ENCODE results near the gene NR2F1.

NR2F1 gene

DNA sequence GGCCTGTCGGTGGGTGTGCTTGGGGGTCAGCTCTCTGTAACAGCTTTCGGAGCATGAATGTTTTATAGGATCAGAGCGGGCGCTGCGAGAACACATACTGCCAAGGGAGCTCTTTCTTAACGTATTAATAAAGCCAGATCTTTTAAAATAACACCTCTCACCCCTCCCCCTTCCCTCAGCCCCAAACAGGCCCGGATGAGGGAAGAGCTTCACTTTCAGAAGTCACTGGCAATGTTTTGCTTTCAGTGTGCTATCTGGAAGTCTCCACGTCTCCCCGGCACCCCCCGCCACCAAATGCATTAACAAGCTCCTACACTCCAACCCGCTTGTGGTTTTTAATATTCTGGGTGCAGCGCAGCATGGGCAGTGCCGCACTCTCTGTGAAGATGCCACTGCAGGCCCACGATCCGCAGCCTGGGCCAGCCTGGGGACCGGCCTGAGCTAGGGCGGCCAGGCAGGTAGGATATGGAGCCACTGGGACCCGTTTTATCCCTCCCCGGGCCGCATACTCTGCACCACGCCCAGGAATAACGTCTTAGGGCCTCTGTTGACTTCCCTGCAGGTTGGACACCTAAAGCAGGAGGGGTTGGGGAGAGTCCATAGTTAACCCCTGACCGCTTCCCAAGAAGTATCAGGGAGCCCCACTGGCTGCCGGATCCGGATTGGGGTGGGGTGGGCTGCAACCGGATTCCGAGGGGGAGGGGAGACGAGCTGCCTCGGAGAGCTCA lies 12.6 kb downstream of the NR2F1 start:
- no peak overlapping the region for H3K27ac ChIP-seq
- H4K20me1 ChIP-seq (ENCODE audit: insufficient read depth) = no peaks in the 10 kb centered on the region
- H3K27me3 ChIP-seq (ENCODE audit: insufficient read depth, low read depth) = no peaks in the 10 kb centered on the region
- TF ChIP-seq, protein P1, sequence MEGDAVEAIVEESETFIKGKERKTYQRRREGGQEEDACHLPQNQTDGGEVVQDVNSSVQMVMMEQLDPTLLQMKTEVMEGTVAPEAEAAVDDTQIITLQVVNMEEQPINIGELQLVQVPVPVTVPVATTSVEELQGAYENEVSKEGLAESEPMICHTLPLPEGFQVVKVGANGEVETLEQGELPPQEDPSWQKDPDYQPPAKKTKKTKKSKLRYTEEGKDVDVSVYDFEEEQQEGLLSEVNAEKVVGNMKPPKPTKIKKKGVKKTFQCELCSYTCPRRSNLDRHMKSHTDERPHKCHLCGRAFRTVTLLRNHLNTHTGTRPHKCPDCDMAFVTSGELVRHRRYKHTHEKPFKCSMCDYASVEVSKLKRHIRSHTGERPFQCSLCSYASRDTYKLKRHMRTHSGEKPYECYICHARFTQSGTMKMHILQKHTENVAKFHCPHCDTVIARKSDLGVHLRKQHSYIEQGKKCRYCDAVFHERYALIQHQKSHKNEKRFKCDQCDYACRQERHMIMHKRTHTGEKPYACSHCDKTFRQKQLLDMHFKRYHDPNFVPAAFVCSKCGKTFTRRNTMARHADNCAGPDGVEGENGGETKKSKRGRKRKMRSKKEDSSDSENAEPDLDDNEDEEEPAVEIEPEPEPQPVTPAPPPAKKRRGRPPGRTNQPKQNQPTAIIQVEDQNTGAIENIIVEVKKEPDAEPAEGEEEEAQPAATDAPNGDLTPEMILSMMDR (conservative IDR thresholded peaks at IDR 0.05; ENCODE audit: low read depth, low read length) = no peak
- H2AFZ ChIP-seq (ENCODE audit: low read depth) = no peak overlapping the region
- no peaks in the 10 kb centered on the region for H3K36me3 ChIP-seq (ENCODE audit: insufficient read depth)
- no peaks in the 10 kb centered on the region for H3K79me2 ChIP-seq (ENCODE audit: insufficient read depth, low read depth)
- no peak overlapping the region for H3K9ac ChIP-seq
- no peak overlapping the region for H3K4me3 ChIP-seq (IDR thresholded peaks at IDR 0.05; ENCODE audit: insufficient read depth, low read depth, low read length)
- no peaks in the 10 kb centered on the region for H3K4me1 ChIP-seq (ENCODE audit: low read depth, poor library complexity, severe bottlenecking)
- no peak overlapping the region for H3K4me2 ChIP-seq

DNA sequence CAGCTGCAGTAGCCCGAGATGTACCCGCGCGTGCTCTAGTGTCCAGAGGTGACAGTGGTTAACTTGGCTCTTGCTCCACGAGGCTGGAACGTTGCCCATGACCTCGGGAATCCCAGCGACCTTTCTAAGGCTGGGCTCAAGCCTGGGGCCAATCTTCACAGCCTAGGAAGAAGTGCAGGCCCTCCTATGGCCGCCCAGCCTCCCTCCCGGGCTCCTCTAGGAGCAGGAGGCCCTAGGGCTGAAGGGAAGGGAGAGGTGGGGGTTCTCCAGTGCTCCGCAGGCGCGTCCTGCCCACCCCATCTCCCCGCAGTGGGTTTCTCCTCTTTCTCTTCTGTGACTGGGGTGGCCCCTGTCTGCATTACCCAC lies 13.3 kb downstream of the NR2F1 start:
- H4K20me1 ChIP-seq (ENCODE audit: insufficient read depth) = no peaks in the 10 kb centered on the region
- H2AFZ ChIP-seq (ENCODE audit: low read depth) = no peak overlapping the region
- no peaks in the 10 kb centered on the region for H3K36me3 ChIP-seq (ENCODE audit: insufficient read depth)
- H3K27me3 ChIP-seq (ENCODE audit: insufficient read depth, low read depth) = no peaks in the 10 kb centered on the region
- no peak overlapping the region for H3K4me3 ChIP-seq (IDR thresholded peaks at IDR 0.05; ENCODE audit: insufficient read depth, low read depth, low read length)
- no peaks in the 10 kb centered on the region for H3K4me1 ChIP-seq (ENCODE audit: low read depth, poor library complexity, severe bottlenecking)
- H3K4me2 ChIP-seq = no peak overlapping the region
- H3K9ac ChIP-seq = no peak overlapping the region
- TF ChIP-seq, protein P1 (conservative IDR thresholded peaks at IDR 0.05; ENCODE audit: low read depth, low read length) = no peak
- H3K79me2 ChIP-seq (ENCODE audit: insufficient read depth, low read depth) = no peaks in the 10 kb centered on the region
- no peak overlapping the region for H3K27ac ChIP-seq

DNA sequence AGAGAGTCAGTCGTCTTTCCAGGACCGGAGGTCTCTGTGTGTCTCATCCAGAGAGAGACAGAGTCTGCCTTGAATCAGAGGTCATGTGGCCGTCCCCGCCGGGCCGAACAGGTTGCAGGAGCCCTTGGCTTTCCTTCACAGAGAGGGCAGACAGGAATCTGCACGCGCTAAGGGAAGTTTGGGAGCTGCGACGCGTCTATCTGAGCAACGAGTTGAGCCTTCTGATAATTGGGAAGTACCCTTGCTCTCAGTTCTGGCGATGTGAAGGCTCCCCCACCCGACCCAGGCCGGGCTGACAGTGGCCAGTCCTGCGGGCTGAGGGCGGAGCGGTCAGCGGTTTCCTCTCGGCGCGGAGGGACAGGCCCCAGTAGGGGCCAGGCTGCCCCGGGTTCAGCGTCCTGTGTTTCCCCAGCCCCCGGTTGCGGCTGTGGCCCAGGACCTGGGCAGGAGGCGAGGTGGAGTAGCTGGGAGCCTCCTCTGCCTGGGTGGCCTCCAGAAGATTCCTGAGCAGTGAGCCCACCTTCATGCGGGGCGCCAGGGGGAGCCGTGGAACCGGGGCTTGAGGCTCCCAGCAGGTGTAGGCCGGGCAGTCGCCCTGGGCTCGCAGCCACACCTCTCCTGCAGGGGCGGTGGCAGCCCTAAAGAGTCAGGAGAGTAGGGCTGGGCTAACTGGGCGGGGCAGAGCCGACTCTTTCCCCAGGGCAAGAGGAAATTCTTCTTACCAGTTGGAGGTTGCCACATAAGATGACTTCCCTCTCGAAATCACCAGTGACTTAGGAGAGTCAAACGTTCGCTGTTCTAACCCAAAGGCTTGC lies 13.9 kb downstream of the NR2F1 start:
- Histone ChIP-seq H3K9ac (no peak overlapping the region), H3K27me3 (ENCODE audit: insufficient read depth, low read depth) (no peaks in the 10 kb centered on the region), H3K4me3 (IDR thresholded peaks at IDR 0.05; ENCODE audit: insufficient read depth, low read depth, low read length) (no peak overlapping the region), H3K4me2 (no peak overlapping the region), H2AFZ (ENCODE audit: low read depth) (no peak overlapping the region), H3K79me2 (ENCODE audit: insufficient read depth, low read depth) (no peaks in the 10 kb centered on the region), H3K4me1 (ENCODE audit: low read depth, poor library complexity, severe bottlenecking) (no peaks in the 10 kb centered on the region), H3K27ac (no peak overlapping the region), H4K20me1 (ENCODE audit: insufficient read depth) (no peaks in the 10 kb centered on the region), H3K36me3 (ENCODE audit: insufficient read depth) (no peaks in the 10 kb centered on the region)
- TF ChIP-seq, protein P1 (conservative IDR thresholded peaks at IDR 0.05; ENCODE audit: low read depth, low read length) = no peak

DNA sequence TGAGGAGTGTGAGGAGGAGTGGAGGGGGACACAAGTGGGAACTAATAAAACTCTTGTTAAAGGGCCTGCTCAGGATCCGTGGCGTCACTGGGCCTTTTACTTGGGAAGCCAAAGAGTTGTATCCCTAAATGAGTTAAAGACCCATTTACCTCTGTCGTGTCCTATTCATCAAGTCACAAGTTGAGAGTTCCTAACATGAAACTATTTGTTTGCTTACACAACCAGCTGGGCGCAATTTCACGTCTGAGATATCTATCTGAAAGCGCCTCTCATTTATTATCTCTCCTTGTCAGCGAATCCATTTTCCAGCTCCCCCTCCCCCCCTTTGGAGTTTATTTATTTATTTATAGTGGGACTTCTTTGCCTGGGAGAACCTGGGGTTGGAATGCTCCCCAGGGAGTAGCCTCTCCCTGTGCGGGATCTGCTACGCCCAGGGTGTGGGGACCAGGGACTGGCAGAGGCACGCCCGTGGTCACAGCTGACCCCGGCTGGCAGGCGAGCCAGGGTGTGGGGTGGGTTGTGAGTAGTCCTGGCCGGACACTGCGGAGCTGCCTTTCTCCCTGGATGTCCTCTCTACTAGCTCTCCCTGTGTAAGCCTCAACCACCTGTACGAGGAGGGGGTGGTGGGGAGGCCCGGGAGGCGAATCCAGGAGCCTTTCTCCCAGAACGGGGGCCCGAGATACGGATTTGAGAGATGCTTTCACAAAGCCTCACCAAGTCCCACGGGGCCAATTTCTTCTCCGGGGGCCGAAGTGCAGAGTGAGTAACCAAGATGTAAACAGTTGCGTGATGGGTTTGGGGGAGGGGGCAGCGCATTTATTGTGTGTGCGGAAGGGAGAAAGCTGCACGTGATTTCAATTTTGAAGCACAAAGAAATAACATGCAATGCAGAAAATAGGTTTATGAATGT lies 15.3 kb downstream of the NR2F1 start:
- no peak overlapping the region for H3K4me2 ChIP-seq
- no peaks in the 10 kb centered on the region for H3K79me2 ChIP-seq (ENCODE audit: insufficient read depth, low read depth)
- H3K27ac ChIP-seq = no peak overlapping the region
- TF ChIP-seq, protein P1 (conservative IDR thresholded peaks at IDR 0.05; ENCODE audit: low read depth, low read length) = no peak
- H3K4me3 ChIP-seq (IDR thresholded peaks at IDR 0.05; ENCODE audit: insufficient read depth, low read depth, low read length) = no peak overlapping the region
- no peaks in the 10 kb centered on the region for H4K20me1 ChIP-seq (ENCODE audit: insufficient read depth)
- H3K9ac ChIP-seq = no peak overlapping the region
- H3K27me3 ChIP-seq (ENCODE audit: insufficient read depth, low read depth) = no peaks in the 10 kb centered on the region
- H2AFZ ChIP-seq (ENCODE audit: low read depth) = no peak overlapping the region
- no peaks in the 10 kb centered on the region for H3K36me3 ChIP-seq (ENCODE audit: insufficient read depth)
- no peaks in the 10 kb centered on the region for H3K4me1 ChIP-seq (ENCODE audit: low read depth, poor library complexity, severe bottlenecking)
